ENCODE results near the gene RNU6-9.

DNA sequence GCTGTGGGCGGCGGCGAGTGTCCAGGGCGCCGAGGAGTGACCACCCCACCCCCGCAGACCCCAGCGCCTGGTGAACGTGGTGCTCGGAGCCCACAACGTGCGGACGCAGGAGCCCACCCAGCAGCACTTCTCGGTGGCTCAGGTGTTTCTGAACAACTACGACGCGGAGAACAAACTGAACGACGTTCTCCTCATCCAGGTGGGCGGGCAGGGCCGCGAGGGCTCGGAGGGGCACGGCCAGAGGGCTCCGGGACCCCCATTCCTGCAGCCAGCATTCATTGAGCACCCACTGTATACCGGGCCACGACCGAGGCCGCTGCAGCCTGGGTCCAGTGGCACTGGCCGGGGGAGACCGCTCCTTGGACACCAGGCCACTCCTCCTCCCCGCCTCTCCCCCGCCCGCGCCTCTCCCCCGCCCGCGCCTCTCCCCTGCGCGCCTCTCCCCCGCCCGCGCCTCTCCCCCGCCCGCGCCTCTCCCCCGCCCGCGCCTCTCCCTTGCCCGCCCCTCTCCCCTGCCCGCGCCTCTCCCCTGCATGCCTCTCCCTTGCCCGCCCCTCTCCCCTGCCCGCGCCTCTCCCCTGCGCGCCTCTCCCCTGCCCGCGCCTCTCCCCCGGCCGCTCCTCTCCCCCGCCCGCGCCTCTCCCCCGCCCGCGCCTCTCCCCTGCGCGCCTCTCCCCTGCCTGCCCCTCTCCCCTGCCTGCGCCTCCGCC lies 49.3 kb upstream of the RNU6-9 start:
- TF ChIP-seq CTCF (IDR thresholded peaks at IDR 0.05) (no peak), POLR2A (IDR thresholded peaks at IDR 0.05) (no peak)
